Measurements from ENCODE around the gene ITPK1. TPM values are rescaled to one million over a fixed set of nuclear protein-coding genes. Genes with fewer than 3 reads are reported as not detected.

Gene ITPK1
- total RNA-seq, 4 donors from 2014 or later, result 37.5 to 47.5 (median 41.4) TPM

- TF ChIP-seq CTCF (IDR thresholded peaks at IDR 0.05) (no peak), POLR2A (IDR thresholded peaks at IDR 0.05) (no peak)
- DNase-seq (ENCODE audit: low spot score in 2 of 2), result no peak
- intact Hi-C loops (cut with DNase I; ENCODE audit: low total_unique reads), result no loop called here
- no peak overlapping the region for H3K4me3 ChIP-seq (ENCODE audit: low read depth, poor library complexity, severe bottlenecking)
- 89 to 92% methylated on average over 22 of the region's 22 CpGs for WGBS, 2 donors
Measured at GRCh38 chr14:92958373-92959188, 157.1 kb downstream of the ITPK1 start.

DNA sequence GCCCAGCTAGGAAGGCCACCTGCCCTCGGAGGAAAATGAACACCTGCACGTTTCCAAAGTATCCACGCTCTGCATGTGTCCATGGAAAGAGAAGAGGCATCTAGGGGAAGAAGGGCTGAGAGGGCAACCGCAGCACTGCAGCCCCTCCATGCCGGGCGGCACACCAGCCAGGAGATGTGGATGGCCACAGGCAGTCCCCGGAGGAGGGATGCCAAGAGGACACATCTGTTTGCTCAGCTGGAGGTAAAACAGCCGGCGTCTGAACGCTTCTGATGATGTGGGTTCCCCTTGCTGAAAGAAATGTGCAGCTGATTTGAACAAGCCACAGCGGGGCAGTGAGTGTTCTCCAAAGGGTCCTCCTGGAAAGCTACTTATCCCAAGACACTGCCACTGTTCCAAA lies 158.8 kb downstream of the ITPK1 start:
- 80 to 92% methylated on average over 11 of the region's 11 CpGs for WGBS, 2 donors
- TF ChIP-seq CTCF (IDR thresholded peaks at IDR 0.05) (no peak), POLR2A (IDR thresholded peaks at IDR 0.05) (no peak)
- no peak overlapping the region for H3K4me3 ChIP-seq (ENCODE audit: low read depth, poor library complexity, severe bottlenecking)
- intact Hi-C loops (cut with DNase I; ENCODE audit: low total_unique reads), result no loop called here
- no peak for DNase-seq (ENCODE audit: low spot score in 2 of 2)

DNA sequence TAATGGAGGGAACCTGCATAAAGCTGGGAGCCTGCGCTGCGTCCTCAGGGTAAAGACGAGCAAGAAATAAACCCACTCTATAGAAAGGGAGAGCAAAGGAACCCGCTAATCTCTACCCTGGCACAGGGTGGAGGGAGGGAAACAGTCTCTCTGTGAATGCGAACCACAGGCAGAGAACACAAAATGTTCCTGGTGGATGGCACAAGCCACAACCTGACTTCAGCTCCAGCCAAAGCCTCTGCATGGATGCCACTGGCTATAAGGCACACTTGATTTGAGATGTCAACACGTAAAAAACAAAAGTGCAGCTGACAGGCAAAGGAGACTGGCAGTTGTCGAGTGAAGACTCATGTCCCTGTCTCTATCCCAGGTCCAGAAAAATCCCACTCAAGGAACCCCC lies 160.3 kb downstream of the ITPK1 start:
- intact Hi-C loops (cut with DNase I; ENCODE audit: low total_unique reads), result loop anchor here (1.0 kb wide), 1 partner anchor 49 kb away; no protein-coding TSS in a partner anchor
- WGBS, 2 donors, result 69 to 70% methylated on average over 7 of the region's 7 CpGs

DNA sequence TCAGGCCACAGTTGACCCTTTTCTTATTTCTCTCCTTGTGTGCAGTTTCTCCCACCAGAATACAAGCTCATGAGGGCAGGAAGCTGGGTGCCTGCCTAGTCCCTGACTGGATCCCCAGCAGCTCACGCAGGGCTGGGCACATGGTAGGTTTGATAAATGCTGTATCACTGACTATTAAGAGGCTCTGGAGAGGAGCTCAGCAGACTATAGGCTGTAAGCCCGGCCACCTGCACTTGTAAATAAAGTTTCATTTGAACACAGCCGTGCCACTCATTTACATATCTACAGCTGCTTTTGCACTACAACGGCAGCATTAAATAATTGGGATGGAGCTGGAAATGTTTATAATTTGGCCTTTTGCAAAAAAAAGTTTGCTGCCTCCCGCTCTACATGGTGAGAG lies 160.8 kb downstream of the ITPK1 start:
- TF ChIP-seq CTCF (IDR thresholded peaks at IDR 0.05) (no peak), POLR2A (IDR thresholded peaks at IDR 0.05) (no peak)
- WGBS, 2 donors, result 77% methylated on average over 5 of the region's 5 CpGs
- intact Hi-C loops (cut with DNase I; ENCODE audit: low total_unique reads), result loop anchor here (1.0 to 5.0 kb wide), 2 partner anchors 49 to 182 kb away; no protein-coding TSS in a partner anchor
- no peak for DNase-seq (ENCODE audit: low spot score in 2 of 2)
- H3K4me3 ChIP-seq (ENCODE audit: low read depth, poor library complexity, severe bottlenecking), result no peak overlapping the region

More for the DNA sequence above, 160.3 kb downstream of the ITPK1 start:
- DNase-seq (ENCODE audit: low spot score in 2 of 2), result no peak
- no peak for TF ChIP-seq CTCF (IDR thresholded peaks at IDR 0.05)
- no peak for TF ChIP-seq POLR2A (IDR thresholded peaks at IDR 0.05)
- H3K4me3 ChIP-seq (ENCODE audit: low read depth, poor library complexity, severe bottlenecking), result no peak overlapping the region

GRCh38 chr14:92953526-92953925 lies 162.2 kb downstream of the ITPK1 start:
- WGBS, 2 donors, result 89 to 90% methylated on average over 6 of the region's 6 CpGs
- DNase-seq (ENCODE audit: low spot score in 2 of 2), result no peak
- intact Hi-C loops (cut with DNase I; ENCODE audit: low total_unique reads), result loop anchor here (5.0 kb wide), 1 partner anchor 184 kb away; no protein-coding TSS in a partner anchor
- no peak overlapping the region for H3K4me3 ChIP-seq (ENCODE audit: low read depth, poor library complexity, severe bottlenecking)
- no peak for TF ChIP-seq POLR2A (IDR thresholded peaks at IDR 0.05)
- no peak for TF ChIP-seq CTCF (IDR thresholded peaks at IDR 0.05)
